GM21786 (cell line): ENCODE data around the gene KLK1.

Experiments
- ATAC-seq: cut with Tn5 transposase; IDR thresholded peaks from one replicate; pipeline ENCODE4 v1.9.1; 2021; ENCODE audit not compliant: unreplicated experiment

Gene KLK1

DNA sequence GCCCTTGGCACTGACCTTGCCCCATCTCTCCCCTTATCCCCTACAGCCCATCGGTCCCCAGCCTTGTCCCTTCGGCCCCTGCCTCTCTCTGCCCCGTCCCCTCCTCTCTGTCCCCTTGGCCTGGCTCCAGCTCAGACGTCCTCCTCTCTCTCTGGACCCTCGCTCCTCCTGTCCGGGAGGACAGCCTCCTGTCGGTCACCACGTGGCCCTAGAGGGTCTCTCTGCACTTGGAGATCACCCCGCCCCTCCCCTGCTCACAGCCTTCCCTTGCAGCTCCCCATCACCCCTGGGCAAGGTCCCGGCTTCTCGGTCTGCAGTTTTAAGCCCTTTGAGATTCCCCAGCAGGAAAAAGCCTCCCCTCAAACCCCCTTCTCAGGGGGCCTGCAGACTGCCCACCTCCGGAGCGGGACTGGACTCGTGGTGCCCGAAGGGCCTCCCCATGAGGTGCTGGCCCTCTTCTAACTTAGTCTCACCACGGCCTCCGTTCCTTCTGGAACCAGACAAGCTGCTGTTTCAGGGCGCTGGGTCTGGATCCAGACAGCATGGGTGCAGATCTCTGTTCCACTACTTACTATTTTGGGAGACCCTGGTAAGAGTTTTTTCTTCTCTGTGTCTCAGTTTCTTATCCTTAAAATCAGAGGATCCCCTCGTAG is 13.1 kb upstream of the KLK1 start:
- ATAC-seq, result no peak

DNA sequence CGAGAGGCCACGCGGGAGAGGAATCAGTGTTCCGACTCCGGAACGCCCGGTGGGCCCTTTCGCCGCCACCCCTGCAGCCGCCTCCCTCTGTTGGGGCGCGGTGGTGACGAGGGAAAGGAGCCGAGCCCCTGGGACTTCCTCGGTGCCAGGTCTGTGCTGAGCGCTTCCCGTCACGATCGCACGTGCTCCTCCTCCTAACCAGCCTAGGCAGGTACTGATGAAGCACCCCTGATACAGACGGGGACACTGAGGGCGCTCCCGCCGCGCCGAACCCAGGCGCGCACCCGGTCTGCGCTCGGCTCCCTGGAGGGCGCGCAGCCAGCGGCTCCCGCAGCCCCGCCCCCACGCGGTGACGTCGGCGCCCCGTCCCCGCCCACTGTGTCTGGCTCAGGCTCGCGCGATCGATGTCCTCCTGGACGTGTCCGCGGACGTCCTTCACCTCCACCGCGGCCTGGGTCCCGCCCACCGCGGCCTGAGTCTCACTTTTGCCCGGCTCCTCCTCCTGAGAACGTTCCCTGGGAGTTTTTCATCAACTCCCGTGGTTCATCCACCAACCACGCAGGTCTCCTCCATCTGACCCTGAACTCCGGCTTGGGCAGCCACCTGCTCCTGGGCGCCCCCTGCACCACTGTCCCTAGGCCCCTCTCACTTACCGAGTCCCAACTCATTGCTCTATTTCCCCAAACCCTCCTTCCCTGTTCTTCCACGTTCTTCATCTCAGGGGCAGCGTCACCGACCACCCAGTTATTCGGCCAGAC is 12.4 kb upstream of the KLK1 start:
- ATAC-seq, result peak; percentile 78

DNA sequence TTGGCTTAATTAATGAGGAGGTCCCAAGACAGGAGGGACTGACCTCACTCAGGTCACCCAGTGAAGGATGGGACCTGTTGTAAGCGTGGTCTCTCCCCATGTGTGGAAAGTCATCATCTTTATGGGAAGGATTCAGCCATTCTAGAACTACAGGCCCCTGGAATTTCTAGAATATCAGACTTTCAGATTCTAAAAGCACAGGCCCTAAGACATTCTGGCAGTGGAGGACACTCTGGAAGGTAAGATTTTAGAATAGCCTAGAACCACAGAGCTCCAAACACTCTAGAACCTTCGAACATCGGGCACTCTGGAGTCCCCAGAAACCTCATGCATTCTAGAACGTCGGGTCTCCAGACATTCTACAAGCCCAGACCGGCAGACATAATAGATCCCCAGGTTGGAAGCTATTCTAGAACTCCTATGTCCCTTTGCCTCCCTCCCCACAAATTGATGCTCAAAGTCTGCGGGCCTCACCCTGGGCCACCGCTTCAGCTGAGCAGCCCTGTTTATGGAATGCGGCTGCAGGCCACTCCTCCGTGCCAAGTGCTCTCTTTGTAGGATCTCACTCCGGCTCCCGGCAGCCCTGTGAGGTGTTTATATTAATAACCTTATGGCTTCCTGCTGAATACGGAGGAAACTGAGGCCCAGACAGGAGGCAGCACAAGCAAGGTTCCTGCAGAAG is 11.7 kb upstream of the KLK1 start:
- no peak for ATAC-seq

DNA sequence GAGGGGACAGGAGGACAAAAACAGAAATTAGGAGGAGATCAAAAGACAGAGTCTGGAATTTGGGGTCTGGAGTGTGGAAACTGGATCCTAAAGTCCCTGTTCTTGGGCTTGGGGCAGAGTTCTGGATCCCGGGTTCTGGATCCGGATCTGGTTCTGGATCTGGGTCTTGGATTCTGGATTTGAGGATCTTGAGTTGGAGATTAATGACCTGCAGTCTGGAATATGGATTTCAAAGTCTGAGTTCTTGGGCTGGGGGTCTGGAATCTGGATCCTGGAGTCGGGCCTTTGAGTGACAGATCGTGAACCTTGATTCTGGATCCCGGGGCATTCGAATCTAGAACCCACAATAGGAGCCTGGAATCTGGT is 10.2 kb upstream of the KLK1 start:
- ATAC-seq, result no peak

DNA sequence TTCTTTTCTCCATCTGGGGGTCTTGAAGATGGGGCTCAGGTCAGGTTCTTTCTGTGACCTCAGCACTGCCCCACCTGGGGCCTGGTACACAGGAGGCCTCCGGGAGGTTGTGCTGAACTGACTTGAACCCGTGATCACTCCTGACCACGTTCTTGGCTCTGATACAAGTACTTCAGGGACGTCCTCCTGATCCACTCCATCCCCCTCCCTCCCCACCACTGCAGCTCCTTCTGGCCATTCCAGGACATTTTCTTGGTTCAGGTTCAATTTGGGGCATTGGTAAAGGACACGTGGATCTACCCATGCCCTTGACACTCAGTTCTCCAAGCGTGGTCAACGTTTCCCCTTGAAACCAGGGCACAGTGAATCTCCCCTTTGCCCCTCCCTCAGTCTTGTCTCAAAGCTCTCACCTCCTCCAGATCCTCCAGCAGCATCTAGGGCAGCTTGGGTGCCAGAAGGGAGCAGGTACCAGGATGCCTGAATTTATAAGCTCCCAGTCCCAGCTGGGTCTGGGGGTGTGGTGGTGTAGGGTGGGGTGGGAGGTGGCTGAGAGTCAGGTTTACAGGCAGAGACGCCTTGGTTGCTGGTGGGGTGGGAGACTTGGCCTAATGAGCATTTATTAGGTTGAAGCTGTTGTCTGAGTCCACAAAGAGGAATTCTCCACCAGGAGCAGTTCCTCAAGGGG is 9.7 kb upstream of the KLK1 start, which contains the start of gene KLK15:
TSS of gene KLK15 (minus strand) at position 458 of the 685 bp plus-strand sequence. CDS start 2,082 bp downstream, outside the sequence.
- no peak for ATAC-seq

DNA sequence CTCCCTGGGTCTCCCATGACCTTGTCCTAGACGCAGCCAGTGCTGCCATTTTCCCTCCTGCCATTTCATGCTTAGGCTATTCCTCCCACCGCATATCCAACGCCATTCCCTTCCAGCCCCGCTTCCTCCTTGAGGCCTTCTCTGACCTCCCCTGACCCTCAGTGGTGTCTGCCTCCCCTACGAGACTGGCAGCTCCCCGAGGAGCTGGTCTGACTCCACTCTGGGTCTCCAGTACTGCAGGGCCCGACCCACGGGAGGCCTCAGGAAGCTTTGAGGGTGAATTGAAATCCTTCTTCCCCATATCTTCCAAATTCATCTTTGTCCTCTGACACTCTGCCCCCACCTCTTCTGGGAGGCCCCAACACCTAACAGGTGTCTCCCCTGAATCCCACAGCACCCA is 9.1 kb upstream of the KLK1 start:
- no peak for ATAC-seq

DNA sequence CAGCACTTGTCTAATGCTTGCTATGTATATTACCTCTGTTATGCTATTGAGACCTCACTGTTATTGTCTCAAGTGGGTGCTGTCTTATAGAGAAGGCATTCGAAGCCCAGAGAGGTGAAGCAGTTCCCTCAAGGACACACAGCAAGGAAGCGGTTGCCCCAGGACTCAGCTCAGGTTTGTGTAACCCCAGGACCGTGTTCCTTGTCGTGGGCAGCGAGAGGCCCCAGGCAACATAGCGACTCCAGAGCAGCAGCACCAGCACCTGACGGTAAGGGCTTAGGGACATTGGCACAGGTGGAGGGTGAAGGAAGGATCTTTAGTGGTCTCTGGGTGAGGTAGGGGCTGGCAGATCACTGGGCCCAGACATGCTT is 7.4 kb upstream of the KLK1 start:
- no peak for ATAC-seq

DNA sequence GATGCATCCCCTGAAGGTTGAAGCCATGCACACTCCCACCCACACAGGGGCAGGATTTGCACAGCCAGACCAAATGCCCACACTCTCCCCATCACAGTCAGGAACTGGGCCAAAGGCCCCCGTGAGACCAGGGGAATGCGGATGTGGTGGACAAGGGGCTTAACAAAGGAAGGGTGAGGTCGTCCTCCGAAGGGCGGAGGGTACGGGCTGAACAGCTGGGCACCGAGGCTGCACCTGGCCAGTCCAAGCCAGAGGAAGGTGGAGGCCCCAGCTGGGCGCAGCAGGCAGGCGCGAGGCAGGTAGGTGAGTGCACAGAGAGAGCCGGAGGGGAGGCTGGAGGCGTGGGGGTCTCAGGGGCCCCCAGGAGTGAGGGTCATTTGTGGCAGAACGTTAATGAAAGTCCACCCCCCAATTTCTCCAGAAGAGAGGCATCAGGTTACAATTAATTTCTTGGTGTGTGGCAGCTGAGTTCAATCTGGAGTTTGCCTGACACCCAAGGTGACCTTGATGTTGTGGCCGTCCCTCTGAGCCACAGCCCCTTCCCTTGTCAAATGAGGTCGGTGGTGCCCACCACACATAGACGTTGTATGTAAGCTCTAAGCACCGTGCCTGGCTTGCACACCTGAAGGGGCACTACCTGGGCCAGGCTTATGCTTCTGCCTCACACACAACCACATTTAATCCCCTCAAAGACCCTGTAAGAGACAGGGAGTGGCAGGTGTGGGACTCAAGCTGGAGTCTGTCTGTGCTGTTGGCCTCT is 6.9 kb upstream of the KLK1 start:
- no peak for ATAC-seq

DNA sequence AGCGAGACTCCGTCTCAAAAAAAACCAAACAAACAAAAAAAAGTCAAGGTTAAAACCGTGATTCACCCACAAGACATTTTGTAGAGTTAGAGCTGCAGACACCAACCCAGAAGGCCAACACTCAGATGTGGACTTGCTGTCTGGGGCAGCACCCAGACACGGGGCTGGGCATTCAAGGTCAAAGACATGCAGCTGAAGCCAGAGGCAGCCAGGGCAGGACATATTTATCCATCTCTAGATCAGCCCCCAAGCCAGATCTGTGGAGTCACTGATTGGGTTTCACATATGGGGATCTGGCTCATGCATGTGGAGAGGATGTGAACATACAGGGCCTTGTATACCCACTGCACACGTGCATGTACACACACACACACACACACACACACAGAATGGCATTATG is 6.2 kb upstream of the KLK1 start:
- no peak for ATAC-seq

DNA sequence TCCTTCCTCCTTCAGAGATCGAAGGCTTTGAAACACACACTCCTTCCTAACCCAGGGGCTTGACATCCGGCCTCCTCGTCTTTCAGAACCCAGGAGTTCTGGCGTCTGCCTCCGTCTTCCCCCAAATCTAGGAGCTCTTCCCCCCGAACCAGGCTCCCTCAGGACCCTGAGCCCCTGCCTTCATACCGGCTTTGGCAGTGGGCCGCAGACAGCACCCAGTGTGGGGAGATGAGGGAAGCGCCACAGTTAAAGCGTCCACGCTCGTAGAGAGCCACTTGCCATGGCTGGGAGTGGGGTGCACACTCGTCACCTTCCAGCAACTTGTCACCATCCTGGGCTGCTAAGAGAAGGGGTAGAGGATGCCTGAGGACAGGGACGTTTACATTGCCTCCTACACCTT is 3.9 kb upstream of the KLK1 start:
- ATAC-seq, result no peak

DNA sequence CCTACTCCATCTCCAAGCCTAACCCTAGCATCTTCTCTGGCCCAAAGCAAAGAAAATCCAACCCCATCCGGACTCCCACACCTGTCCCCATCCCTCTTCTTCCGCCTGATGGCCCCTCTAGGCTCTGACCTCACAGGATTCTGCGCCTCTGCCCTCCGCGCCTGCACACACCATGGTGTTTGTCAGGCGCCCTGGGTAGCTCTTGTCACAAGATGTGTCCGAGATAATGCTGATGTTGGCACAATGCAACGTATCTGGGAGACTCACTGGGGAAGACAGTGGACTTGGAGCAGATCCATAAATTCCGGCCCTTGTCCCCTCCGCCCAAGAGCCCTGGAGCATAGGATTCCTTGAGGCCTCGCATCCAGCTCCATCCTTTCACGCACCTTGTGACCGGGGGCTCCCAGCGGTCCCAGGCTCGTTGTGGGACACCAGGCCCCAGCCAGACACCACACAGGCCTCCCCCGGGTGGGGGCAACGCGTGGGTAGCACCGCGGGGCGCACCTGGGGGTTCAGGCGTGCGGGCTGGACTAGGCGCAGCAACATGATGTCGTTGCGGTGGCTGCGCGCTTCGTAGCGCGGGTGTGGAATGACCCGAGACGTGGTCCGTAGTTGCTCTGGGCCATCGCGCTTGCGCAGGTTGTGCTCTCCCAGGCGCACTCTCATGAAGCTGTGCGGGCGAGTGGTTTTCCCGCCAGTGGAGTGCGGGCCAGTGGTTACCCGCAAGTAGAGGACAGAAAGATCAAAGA is 3.1 kb upstream of the KLK1 start:
- ATAC-seq, result no peak

DNA sequence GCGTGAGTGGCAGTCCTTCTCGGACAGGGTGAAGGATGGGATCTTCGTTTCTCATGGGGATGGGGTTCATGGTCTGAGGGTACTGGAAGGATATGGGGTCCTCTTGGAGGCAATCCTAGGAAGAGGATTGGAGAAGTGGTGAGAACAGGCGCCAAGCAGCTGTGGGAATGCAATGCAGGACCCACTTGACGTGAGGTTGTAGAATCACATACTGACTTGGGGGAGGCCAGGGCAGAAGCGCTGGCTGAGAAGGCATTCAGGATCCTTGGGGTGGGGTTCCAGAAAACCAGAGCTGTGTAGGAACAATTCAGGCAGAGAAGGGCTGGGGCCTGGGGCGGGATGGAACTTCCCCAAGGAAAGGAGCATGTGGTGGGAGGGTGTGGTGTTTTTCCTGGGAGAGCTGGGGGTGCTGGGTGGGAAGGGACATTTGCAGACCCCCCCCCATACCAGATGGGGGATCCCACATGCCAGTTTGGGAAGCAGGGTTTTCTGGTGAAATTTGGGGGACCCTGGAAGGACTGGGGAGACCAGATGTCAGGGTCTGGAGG is 852 bp downstream of the KLK1 start:
- no peak for ATAC-seq

DNA sequence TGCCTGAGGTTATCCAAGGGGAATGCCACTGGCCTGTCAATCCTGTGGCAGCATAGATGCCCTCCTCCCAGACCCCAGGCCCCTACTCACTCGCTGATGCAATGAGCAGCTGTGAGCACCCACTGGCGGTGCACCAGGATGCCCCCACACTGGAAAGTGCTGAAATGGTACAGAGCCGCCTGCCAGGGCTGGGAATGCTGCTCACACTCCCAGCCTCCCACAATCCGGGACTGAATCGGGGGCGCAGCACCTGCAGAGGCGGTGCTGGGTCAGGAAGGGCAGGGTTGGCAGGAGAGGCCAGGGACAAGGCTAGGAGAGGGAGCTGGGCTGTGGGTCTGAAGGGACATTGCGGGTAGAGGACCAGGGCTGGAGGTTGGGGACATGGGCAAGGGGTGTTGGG is 2.0 kb downstream of the KLK1 start:
- ATAC-seq, result no peak

DNA sequence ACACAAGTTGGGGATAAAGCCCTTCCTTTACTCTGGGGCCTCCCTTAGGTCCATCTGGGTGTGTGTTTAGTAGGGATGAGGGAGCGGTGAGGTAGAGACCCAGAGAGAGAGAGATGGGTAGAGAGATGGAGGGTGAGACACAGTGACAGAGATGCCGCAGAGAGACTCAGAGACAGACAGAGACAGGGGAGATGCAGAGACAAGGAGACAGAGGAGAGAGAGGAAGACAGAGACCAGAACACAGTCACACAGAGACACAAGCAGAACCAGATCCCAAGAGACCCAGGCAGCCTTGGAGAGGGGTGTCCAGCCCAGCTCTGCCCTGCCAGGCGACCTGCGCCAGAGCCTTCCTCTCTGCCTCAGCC is 2.4 kb downstream of the KLK1 start:
- ATAC-seq, result no peak

DNA sequence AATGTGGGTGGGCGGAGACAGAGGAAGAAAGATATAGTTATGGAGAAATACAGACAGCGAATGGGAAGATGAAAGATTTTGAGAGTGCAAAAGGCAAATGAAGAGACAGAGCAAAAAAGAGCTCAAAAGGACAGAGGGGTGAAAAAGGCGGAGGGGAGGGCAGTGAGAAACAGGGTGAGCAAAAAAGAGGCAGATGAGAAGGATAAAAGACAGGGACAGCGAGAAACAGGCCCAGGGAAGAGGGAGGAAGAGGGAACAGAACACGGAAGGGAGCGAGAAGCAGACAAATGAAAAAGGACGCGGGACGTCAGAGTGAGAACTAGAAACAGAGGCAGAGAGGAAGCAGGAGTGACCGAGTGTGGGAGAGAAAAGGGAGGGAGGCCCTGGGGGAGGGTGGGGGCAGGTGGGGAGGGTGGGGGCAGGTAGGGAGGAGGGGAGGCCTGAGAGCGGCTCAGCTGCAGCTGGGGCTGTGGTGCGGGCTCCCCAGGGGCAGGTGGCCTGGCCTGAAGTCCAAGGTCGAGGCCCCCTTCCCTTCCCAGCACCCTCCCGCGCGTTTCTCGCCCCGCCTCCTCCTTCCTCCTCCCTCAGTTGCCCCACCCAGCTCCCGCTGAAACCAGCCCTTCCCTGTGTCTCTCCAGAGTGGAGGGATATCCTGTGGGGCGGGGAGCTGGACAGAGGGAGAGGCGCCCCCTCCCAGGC is 2.9 kb downstream of the KLK1 start:
- no peak for ATAC-seq

DNA sequence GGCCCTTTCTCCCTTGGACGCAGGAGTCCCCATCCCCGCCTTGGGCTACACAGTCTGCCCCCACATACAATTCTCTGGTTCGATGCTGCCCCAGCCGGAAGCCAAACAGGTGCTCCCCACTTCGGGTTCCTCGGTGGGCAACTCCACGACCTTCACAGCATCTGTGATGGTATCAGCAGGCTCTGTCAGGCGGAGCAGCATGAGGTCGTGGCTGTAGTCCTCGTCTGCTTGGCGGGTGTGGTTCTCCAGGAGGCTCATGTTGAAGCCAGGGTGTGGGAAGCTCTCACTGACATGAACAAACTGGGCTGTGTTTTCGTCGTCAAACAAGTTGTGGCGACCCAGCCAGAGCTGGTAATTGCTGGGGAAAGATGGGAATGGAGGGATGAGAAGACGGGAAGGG is 3.5 kb downstream of the KLK1 start:
- no peak for ATAC-seq

DNA sequence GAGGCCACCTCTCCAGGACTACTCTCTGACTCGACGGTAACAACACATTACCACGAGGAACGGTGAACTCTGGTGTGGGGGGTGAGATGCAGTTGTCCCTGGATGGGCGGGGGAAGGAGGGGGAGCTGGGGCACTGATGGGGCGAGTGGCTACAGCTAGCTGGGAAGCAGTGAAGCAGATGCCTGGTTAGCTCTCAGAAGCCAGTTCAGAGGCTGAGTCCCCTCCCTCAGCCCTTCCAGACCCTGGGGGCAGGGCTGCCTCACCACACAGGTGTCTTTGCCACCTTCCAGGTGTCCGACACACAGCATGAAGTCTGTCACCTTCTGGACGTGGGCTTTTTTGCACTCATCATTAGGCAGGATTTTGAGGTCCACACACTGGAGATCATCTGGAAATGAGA is 4.0 kb downstream of the KLK1 start:
- no peak for ATAC-seq

DNA sequence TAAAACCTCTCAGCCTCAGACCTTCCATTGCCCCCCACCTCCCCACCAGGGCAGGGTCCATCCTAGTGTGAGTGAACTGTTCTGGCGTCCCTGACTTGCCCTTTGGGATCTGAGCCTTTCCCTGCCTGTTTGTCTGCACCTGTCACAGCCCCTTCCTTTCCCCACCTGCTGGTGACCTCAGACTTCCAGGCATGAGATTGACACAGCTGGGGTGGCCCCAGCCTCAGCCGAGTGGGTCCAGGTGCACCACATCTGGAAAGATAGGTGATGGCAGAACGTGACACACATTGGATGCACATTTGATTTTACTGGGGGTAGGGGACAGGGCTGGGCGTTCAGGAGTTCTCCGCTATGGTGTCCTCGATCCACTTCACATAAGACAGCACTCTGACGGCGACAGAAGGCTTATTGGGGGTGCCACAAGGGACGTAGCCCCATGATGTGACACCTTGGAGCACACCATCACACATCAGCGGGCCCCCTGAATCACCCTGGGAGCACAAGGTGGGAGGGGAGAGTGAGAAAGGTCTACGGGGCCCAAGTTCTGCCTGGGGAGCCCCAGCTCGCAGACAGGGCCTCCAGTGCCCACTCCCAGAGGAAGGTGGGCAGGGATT is 4.6 kb downstream of the KLK1 start:
- ATAC-seq, result no peak
